Measurements from ENCODE around the gene PARP4. TPM values are rescaled to one million over a fixed set of nuclear protein-coding genes. Genes with fewer than 3 reads are reported as not detected.
"Not testable (repeated sequence)": the region's sequence is repeated elsewhere in the genome, so short reads cannot be mapped to it uniquely, and the experiment has no call there.

PARP4 gene
- total and polyA plus RNA-seq, 2 donors (not counting 3 experiments of a cell fraction or from before 2014, with no cell fraction given) = 37.1 to 71.7 TPM

- dilution Hi-C loops (cut with MboI; ENCODE audit: extremely low pct_ligation_motif_present, low sequenced_read_pairs) = no loop called here
- CTCF ChIA-PET = no interaction called here
- no peak for FAIRE-seq
Measured at GRCh38 chr13:24506698-24507335, 5.8 kb downstream of the PARP4 start.

GRCh38 chr13:24506283-24506682 lies 6.3 kb downstream of the PARP4 start:
- H3K36me3 ChIP-seq (ENCODE audit: control insufficient read depth in 2 of 2, extremely low read depth in 1 of 2, insufficient read depth in 2 of 2, low read length in 2 of 2); POLR2A ChIA-PET; H4K20me1 ChIP-seq (replicated peaks; ENCODE audit: control insufficient read depth, extremely low read depth, insufficient read depth, low read length); H3K4me2 ChIP-seq (ENCODE audit: insufficient read depth, low read length); CTCF ChIA-PET; H3K9me3 ChIP-seq (replicated peaks; ENCODE audit: control insufficient read depth, insufficient read depth, low read length); H3K27ac ChIP-seq (ENCODE audit: insufficient read depth, low read depth, low read length); H2AFZ ChIP-seq (ENCODE audit: low read depth, low read length); H3K9ac ChIP-seq (replicated peaks; ENCODE audit: extremely low read depth, insufficient read depth, low read length); H3K27me3 ChIP-seq (ENCODE audit: control insufficient read depth in 2 of 2, insufficient read depth in 2 of 2, low read length in 2 of 2); H3K4me3 ChIP-seq (replicated peaks in 1 of 3; ENCODE audit: insufficient read depth in 1 of 3, low read depth in 1 of 3, low read length in 3 of 3); DNase-seq (ENCODE audit: low read depth, low spot score); FAIRE-seq; BruUV-seq (replicated peaks); dilution Hi-C loops (cut with MboI; ENCODE audit: extremely low pct_ligation_motif_present, low sequenced_read_pairs); H3K9me1 ChIP-seq (replicated peaks; ENCODE audit: control insufficient read depth, extremely low read depth, insufficient read depth, low read length): not testable (repeated sequence)
- peaks cover 29% of the 10 kb centered on the region for H3K4me1 ChIP-seq (ENCODE audit: control insufficient read depth, extremely low read depth, insufficient read depth, low read length)
- peaks cover 79% of the 10 kb centered on the region for H3K79me2 ChIP-seq (ENCODE audit: control insufficient read depth, insufficient read depth, low read length)
- intact Hi-C loops (cut with micrococcal nuclease) = loop anchor here (5.0 kb wide), 1 partner anchor 796 kb away; the partner anchor contains the start of gene NUP58

More at GRCh38 chr13:24506698-24507335, 5.8 kb downstream of the PARP4 start:
- TF ChIP-seq EZH2 (IDR thresholded peaks at IDR 0.05; ENCODE audit: borderline replicate concordance, low read depth, low read length, severe bottlenecking) (no peak), POLR2AphosphoS5 (IDR thresholded peaks at IDR 0.05; ENCODE audit: insufficient read depth, low read depth, low read length) (no peak), MYC (IDR thresholded peaks at IDR 0.05; ENCODE audit: low read depth, low read length) (no peak), JUN (IDR thresholded peaks at IDR 0.05; ENCODE audit: borderline replicate concordance, insufficient read depth, insufficient read length, low read depth) (no peak), FOS (IDR thresholded peaks at IDR 0.05; ENCODE audit: borderline replicate concordance, insufficient read depth, low read length) (no peak), MAX (IDR thresholded peaks at IDR 0.05; ENCODE audit: insufficient read depth, insufficient read length) (no peak), CTCF (IDR thresholded peaks at IDR 0.05; ENCODE audit: extremely low read depth in 1 of 2, insufficient read depth in 1 of 2, low read depth in 1 of 2, low read length in 2 of 2) (no peak)
- Histone ChIP-seq H3K4me2 (ENCODE audit: insufficient read depth, low read length) (no peak overlapping the region), H4K20me1 (replicated peaks; ENCODE audit: control insufficient read depth, extremely low read depth, insufficient read depth, low read length) (no peaks in the 10 kb centered on the region), H2AFZ (ENCODE audit: low read depth, low read length) (no peak overlapping the region), H3K9ac (replicated peaks; ENCODE audit: extremely low read depth, insufficient read depth, low read length) (no peak overlapping the region), H3K79me2 (ENCODE audit: control insufficient read depth, insufficient read depth, low read length) (peaks cover 80% of the 10 kb centered on the region), H3K4me1 (ENCODE audit: control insufficient read depth, extremely low read depth, insufficient read depth, low read length) (peaks cover 25% of the 10 kb centered on the region), H3K9me1 (replicated peaks; ENCODE audit: control insufficient read depth, extremely low read depth, insufficient read depth, low read length) (no peaks in the 10 kb centered on the region), H3K4me3 (replicated peaks in 1 of 3; ENCODE audit: insufficient read depth in 1 of 3, low read depth in 1 of 3, low read length in 3 of 3) (no peak overlapping the region), H3K36me3 (ENCODE audit: control insufficient read depth in 2 of 2, extremely low read depth in 1 of 2, insufficient read depth in 2 of 2, low read length in 2 of 2) (peaks cover 0 to 6% of the 10 kb centered on the region in 2 experiments), H3K9me3 (replicated peaks; ENCODE audit: control insufficient read depth, insufficient read depth, low read length) (no peaks in the 10 kb centered on the region), H3K27me3 (ENCODE audit: control insufficient read depth in 2 of 2, insufficient read depth in 2 of 2, low read length in 2 of 2) (no peaks in the 10 kb centered on the region), H3K27ac (ENCODE audit: insufficient read depth, low read depth, low read length) (no peak overlapping the region)
- POLR2A ChIA-PET = no interaction called here
- intact Hi-C loops (cut with micrococcal nuclease) = loop anchor here (5.0 kb wide), 1 partner anchor 795 kb away; the partner anchor contains the start of gene NUP58
- BruUV-seq (replicated peaks) = no TSS peak
- DNase-seq (ENCODE audit: low read depth, low spot score) = no peak

Measured in endothelial cell of umbilical vein (primary cell).